A549 treated with dexamethasone at 1 μM for 4 hours (cell line): ENCODE data around the gene NPTX2. TPM values are rescaled to one million over a fixed set of nuclear protein-coding genes. Genes with fewer than 3 reads are reported as not detected.

Experiments
- total RNA-seq: library from RNA; stranded (reverse); fragments of 200-300 nt; extraction: Qiagen RNA extraction; gene quantifications from 5 replicates; pipeline ENCODE4 v1.2.3, GENCODE V29; 2022

Gene NPTX2
- total RNA-seq: 0.12 to 0.27 TPM (median 0.20 TPM) in 5 replicates

GRCh38 chr7:98617051-98617959, at the start of gene NPTX2:
Gene NPTX2, plus strand, starts transcription at chr7:98617285. Its CDS starts 177 bp downstream, at chr7:98617462.

Other genes with a start within 250 kb of the NPTX2 start
- gene BAIAP2L1, start 216.2 kb upstream of the NPTX2 start, total RNA-seq: 37.4 to 44.4 TPM (median 40.9 TPM) in 5 replicates